ENCODE measurements around the gene LRRD1. TPM values are rescaled to one million over a fixed set of nuclear protein-coding genes. Genes with fewer than 3 reads are reported as not detected.
"Not testable (repeated sequence)": the region's sequence is repeated elsewhere in the genome, so short reads cannot be mapped to it uniquely, and the experiment has no call there.

Gene LRRD1
- total RNA-seq, 2 experiments from 2014 or later: not detected

- Mint-ChIP-seq H3K27ac (peak within 1 kb of the TSS; percentile 99), H3K9me3 (peaks cover 3% of the 10 kb centered on the region), H3K27me3 (peaks cover 2% of the 10 kb centered on the region), H3K4me1 (peaks cover 46% of the 10 kb centered on the region), H3K36me3 (ENCODE audit: low read depth) (peaks cover 15% of the 10 kb centered on the region), H3K4me3 (peak within 1 kb of the TSS; percentile 95)
- DNase-seq: peak; percentile 92
- ChIA-PET POLR2A (no interaction called here), CTCF (interaction anchor here (1.7 to 2.2 kb wide), 2 partner anchors 9 to 313 kb away, joined by 6 read pairs; partner anchors contain the start of gene GATAD1)
Measured at GRCh38 chr7:92134271-92135051, 44.5 kb downstream of the LRRD1 start, which contains the start of gene CYP51A1. CYP51A1 (minus strand) TSS chr7:92134477; CDS start chr7:92134364, 113 bp downstream.

- Mint-ChIP-seq H3K4me3 (peak overlapping the region; percentile 95), H3K27me3 (peaks cover 2% of the 10 kb centered on the region), H3K9me3 (no peaks in the 10 kb centered on the region), H3K36me3 (ENCODE audit: low read depth) (peaks cover 16% of the 10 kb centered on the region), H3K27ac (peak overlapping the region; percentile 99), H3K4me1 (peaks cover 46% of the 10 kb centered on the region)
- POLR2A ChIA-PET: no interaction called here
- DNase-seq: peak; percentile 56
- CTCF ChIA-PET: interaction anchor here (1.7 kb wide), 1 partner anchor 9 kb away, joined by 6 read pairs; no protein-coding TSS in a partner anchor
Measured at GRCh38 chr7:92133737-92134270, 45.1 kb downstream of the LRRD1 start.

DNA sequence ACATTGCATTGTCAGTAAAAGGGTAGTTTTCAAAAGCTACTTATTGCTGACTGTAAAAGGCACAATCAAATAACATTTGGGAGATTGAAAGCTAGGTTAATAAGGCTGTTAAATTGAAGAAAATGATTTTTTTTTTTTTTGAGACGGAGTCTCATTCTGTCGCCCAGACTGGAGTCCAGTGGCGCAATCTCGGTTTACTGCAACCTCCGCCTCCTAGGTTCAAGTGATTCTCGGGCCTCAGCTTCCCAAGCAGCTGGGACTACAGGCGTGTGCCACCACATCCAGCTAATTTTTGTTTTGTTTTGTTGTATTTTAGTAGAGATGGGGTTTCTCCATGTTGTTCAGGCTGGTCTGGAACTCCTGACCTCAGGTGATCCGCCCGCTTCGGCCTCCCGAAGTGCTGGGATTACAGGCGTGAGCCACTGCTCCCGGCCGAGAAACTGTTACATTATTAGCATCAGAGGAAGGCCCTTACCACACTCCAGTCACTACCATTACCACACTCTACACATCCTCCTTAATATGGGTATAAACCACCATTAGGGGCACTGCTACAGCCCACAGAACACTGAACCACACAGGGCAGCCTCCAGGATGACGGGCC is 45.7 kb downstream of the LRRD1 start:
- POLR2A ChIA-PET: no interaction called here
- H3K9me3 Mint-ChIP-seq: no peaks in the 10 kb centered on the region

GRCh38 chr7:92131764-92132330 is 47.1 kb downstream of the LRRD1 start:
- H3K27ac Mint-ChIP-seq: no peak overlapping the region
- H3K36me3 Mint-ChIP-seq (ENCODE audit: low read depth): peaks cover 28% of the 10 kb centered on the region
- H3K27me3 Mint-ChIP-seq: peaks cover 2% of the 10 kb centered on the region
- H3K4me1 Mint-ChIP-seq: peaks cover 40% of the 10 kb centered on the region
- H3K4me3 Mint-ChIP-seq: no peak overlapping the region
- POLR2A ChIA-PET: no interaction called here
- CTCF ChIA-PET: interaction anchor here (0.8 to 1.9 kb wide), 2 partner anchors 9 to 107 kb away, joined by 3 to 6 read pairs; no protein-coding TSS in a partner anchor
- DNase-seq: no peak
- H3K9me3 Mint-ChIP-seq: no peaks in the 10 kb centered on the region

More for the DNA sequence above, 45.7 kb downstream of the LRRD1 start:
- Mint-ChIP-seq H3K4me3 (peak overlapping the region; percentile 95), H3K27me3 (peaks cover 2% of the 10 kb centered on the region), H3K27ac (peak overlapping the region; percentile 99), H3K4me1 (peaks cover 46% of the 10 kb centered on the region), H3K36me3 (ENCODE audit: low read depth) (peaks cover 17% of the 10 kb centered on the region)
- CTCF ChIA-PET: interaction anchor here (0.9 to 1.9 kb wide), 2 partner anchors 10 to 191 kb away, joined by 3 to 6 read pairs; no protein-coding TSS in a partner anchor
- no peak for DNase-seq

GRCh38 chr7:92131093-92131492 is 47.8 kb downstream of the LRRD1 start:
- ChIA-PET POLR2A (no interaction called here), CTCF (interaction anchor here (0.5 to 1.5 kb wide), 3 partner anchors 181 to 293 kb away, joined by 3 to 4 read pairs (median 4); no protein-coding TSS in a partner anchor)
- peaks cover 40% of the 10 kb centered on the region for H3K4me1 Mint-ChIP-seq
- no peaks in the 10 kb centered on the region for H3K9me3 Mint-ChIP-seq
- H3K27me3 Mint-ChIP-seq: peaks cover 2% of the 10 kb centered on the region
- no peak overlapping the region for H3K27ac Mint-ChIP-seq
- H3K4me3 Mint-ChIP-seq: no peak overlapping the region
- H3K36me3 Mint-ChIP-seq (ENCODE audit: low read depth): peaks cover 33% of the 10 kb centered on the region
- no peak for DNase-seq

DNA sequence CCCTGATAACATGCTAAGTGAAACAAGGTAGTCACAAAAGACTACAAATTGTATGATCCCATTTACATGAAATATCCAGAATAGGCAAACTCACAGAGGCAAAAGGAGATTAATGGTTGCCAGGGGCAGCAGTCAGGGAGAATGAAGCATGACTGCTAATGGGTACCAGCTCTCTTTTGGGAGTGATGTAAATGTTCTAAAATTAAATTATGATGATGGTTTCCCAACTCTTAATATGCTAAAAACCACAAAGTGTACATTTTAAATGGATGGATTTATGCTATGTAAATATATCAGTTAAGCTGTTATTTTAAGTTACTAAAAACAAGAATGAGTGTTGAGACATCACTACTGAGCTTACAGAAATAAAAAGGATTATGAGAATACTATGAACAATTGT is 57.3 kb downstream of the LRRD1 start:
- no peaks in the 10 kb centered on the region for H3K27me3 Mint-ChIP-seq
- no peak overlapping the region for H3K27ac Mint-ChIP-seq
- ChIA-PET POLR2A (no interaction called here), CTCF (no interaction called here)
- peaks cover 63% of the 10 kb centered on the region for H3K36me3 Mint-ChIP-seq (ENCODE audit: low read depth)
- no peak overlapping the region for H3K4me3 Mint-ChIP-seq
- H3K4me1 Mint-ChIP-seq: peaks cover 4% of the 10 kb centered on the region
- H3K9me3 Mint-ChIP-seq: peaks cover 2% of the 10 kb centered on the region
- no peak for DNase-seq

GRCh38 chr7:92119213-92119759 is 59.7 kb downstream of the LRRD1 start:
- peaks cover 66% of the 10 kb centered on the region for H3K36me3 Mint-ChIP-seq (ENCODE audit: low read depth)

DNA sequence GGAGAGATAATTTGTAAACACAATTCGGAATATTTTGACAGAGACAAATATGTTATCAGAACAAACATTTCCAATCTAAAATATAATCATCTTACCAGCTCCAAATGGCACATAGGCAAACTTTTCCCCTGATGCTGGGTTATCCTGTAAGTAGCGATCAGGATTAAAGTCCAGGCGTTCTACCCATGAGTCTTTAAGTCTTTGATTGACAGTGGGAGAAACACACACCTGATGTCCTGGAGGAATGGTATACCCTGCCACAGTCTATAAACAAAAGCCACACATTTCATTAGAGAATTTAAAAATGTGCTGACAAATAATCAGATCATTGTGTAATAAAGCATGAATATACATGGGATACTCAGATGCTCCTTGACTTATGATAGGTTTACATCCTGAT is 62.0 kb downstream of the LRRD1 start:
- Mint-ChIP-seq H3K4me3 (no peak overlapping the region), H3K27ac (no peak overlapping the region), H3K4me1 (peaks cover 3% of the 10 kb centered on the region), H3K27me3 (no peaks in the 10 kb centered on the region), H3K36me3 (ENCODE audit: low read depth) (peaks cover 60% of the 10 kb centered on the region), H3K9me3 (peaks cover 2% of the 10 kb centered on the region)
- ChIA-PET CTCF (no interaction called here), POLR2A (no interaction called here)
- DNase-seq: no peak

More at GRCh38 chr7:92119213-92119759, 59.7 kb downstream of the LRRD1 start:
- Mint-ChIP-seq H3K4me1 (peaks cover 4% of the 10 kb centered on the region), H3K27me3 (no peaks in the 10 kb centered on the region), H3K9me3 (peaks cover 2% of the 10 kb centered on the region), H3K27ac (no peak overlapping the region), H3K4me3 (no peak overlapping the region)
- CTCF ChIA-PET: interaction anchor here (0.9 kb wide), 1 partner anchor 15 kb away, joined by 3 read pairs; no protein-coding TSS in a partner anchor
- POLR2A ChIA-PET: no interaction called here
- no peak for DNase-seq

- POLR2A ChIA-PET: no interaction called here
- CTCF ChIA-PET: no interaction called here
Measured at GRCh38 chr7:92115821-92116220, 63.1 kb downstream of the LRRD1 start.

DNA sequence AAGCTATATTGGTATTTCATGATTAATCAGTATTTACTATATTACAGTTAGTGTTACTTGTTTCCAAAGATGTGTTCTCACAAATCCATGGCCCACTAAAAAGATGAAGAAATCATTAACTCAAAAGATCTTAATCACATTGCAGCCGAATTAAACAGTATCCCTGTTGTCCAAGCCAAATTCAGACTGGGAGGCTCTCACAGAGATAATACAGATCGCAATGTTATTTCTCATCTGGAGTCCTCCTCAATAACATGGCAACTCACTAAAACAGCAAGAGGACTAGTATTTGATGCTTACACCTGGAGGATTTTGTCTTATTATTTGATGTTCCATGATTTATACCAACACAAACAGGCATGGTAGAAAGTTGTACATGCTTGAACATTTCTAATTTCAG is 68.1 kb downstream of the LRRD1 start:
- Mint-ChIP-seq H3K4me1 (no peaks in the 10 kb centered on the region), H3K36me3 (ENCODE audit: low read depth) (peaks cover 31% of the 10 kb centered on the region), H3K9me3 (no peaks in the 10 kb centered on the region), H3K27me3 (no peaks in the 10 kb centered on the region), H3K27ac (no peak overlapping the region), H3K4me3 (no peak overlapping the region)
- no peak for DNase-seq
- ChIA-PET POLR2A (no interaction called here), CTCF (interaction anchor here (1.3 kb wide), 1 partner anchor 10 kb away, joined by 3 read pairs; no protein-coding TSS in a partner anchor)

More at GRCh38 chr7:92115821-92116220, 63.1 kb downstream of the LRRD1 start:
- Mint-ChIP-seq H3K9me3 (no peaks in the 10 kb centered on the region), H3K36me3 (ENCODE audit: low read depth) (peaks cover 50% of the 10 kb centered on the region), H3K4me1 (peaks cover 2% of the 10 kb centered on the region), H3K27me3 (no peaks in the 10 kb centered on the region), H3K4me3 (no peak overlapping the region), H3K27ac (no peak overlapping the region)
- DNase-seq: no peak

- Mint-ChIP-seq H3K27me3 (no peaks in the 10 kb centered on the region), H3K9me3 (no peaks in the 10 kb centered on the region), H3K27ac (no peak overlapping the region), H3K4me1 (no peaks in the 10 kb centered on the region), H3K36me3 (ENCODE audit: low read depth) (peaks cover 21% of the 10 kb centered on the region), H3K4me3 (no peak overlapping the region)
- CTCF ChIA-PET: no interaction called here
- DNase-seq: no peak
- POLR2A ChIA-PET: interaction anchor here (0.7 kb wide), 1 partner anchor 32 kb away, joined by 4 read pairs; no protein-coding TSS in a partner anchor
Measured at GRCh38 chr7:92108821-92109220, 70.1 kb downstream of the LRRD1 start.

GRCh38 chr7:92102862-92103261 is 76.1 kb downstream of the LRRD1 start:
- CTCF ChIA-PET, POLR2A ChIA-PET, H3K4me1 Mint-ChIP-seq, H3K27me3 Mint-ChIP-seq, DNase-seq, H3K27ac Mint-ChIP-seq, H3K4me3 Mint-ChIP-seq, H3K9me3 Mint-ChIP-seq: not testable (repeated sequence)
- peaks cover 39% of the 10 kb centered on the region for H3K36me3 Mint-ChIP-seq (ENCODE audit: low read depth)

Measured in activated CD4-positive, alpha-beta T cell treated with anti-CD3 and anti-CD28 coated beads, Interleukin-2, amount 10 ng/mL, durations not matched to agents 7 days and 5 days (primary cell).